Spinal cord (tissue), 10 donors: ENCODE data around the gene KCND2. TPM values are rescaled to one million over a fixed set of nuclear protein-coding genes. Genes with fewer than 3 reads are reported as not detected.
A peak's percentile ranks its signal among the peaks of the same experiment; 100 is the strongest.

ENCODE experiments used
- DNase-seq, 6 donors: peaks; one replicate each; pipeline versions ENCODE4 v3.0.0 to v3.0.0-alpha.2; 2013 to 2015; ENCODE audit warnings: low spot score in 6 of 6, low read depth in 4 of 6
- H3K27ac ChIP-seq: one replicate; pipeline ENCODE4 v1.5.1; 2013; ENCODE audit warnings: low read depth, low read length, control low read depth
- H3K27me3 ChIP-seq: one replicate; pipeline ENCODE4 v1.6.1; 2013; ENCODE audit warnings: low read length; ENCODE audit not compliant: control insufficient read depth, insufficient read depth
- H3K36me3 ChIP-seq: one replicate; pipeline ENCODE4 v1.6.1; 2013; ENCODE audit warnings: low read length; ENCODE audit not compliant: control insufficient read depth, insufficient read depth
- H3K4me1 ChIP-seq: one replicate; pipeline ENCODE4 v1.6.1; 2013; ENCODE audit warnings: low read length; ENCODE audit not compliant: control insufficient read depth, insufficient read depth
- H3K4me3 ChIP-seq: one replicate; pipeline ENCODE4 v1.5.1; 2013; ENCODE audit warnings: low read depth, low read length, control low read depth
- H3K9me3 ChIP-seq: one replicate; pipeline ENCODE4 v1.6.1; 2013; ENCODE audit warnings: low read length; ENCODE audit not compliant: control insufficient read depth, insufficient read depth
- WGBS: methylation state at CpG from one replicate; pipeline ENCODE4 v1.1.5; 2013; ENCODE audit warnings: missing lambda C conversion rate; ENCODE audit not compliant: insufficient coverage; 5-methylcytosine and 5-hydroxymethylcytosine counted together
- polyA plus RNA-seq, 2 donors: library from polyadenylated mRNA; unstranded; fragments of 120-200 nt; gene quantifications; one replicate each; pipeline ENCODE4 v1.2.1, GENCODE V29; 2013; ENCODE audit not compliant: insufficient read length in 2 of 2
- small RNA-seq: library from RNA; depleted of rRNA; stranded (forward); fragments of <200 nt; gene quantifications from one replicate; pipeline ENCODE3, GENCODE V24; 2014; ENCODE audit warnings: low replicate concordance
- total RNA-seq, 2 donors: library from RNA; depleted of rRNA in 1 of 2; stranded (reverse); fragments of 120-200 nt in 1 of 2; fragments of >200 nt in 1 of 2; gene quantifications; one replicate each; pipeline versions ENCODE4 v1.2.3 to v1.2.4, GENCODE V29; 2013 to 2014
- donor health status: healthy.

The KCND2 gene
- total and polyA plus RNA-seq, 4 donors: 25.2 to 86.4 (median 63.4) TPM

- WGBS: 15% methylated on average over 1 of the region's 1 CpG
- DNase-seq: peak in 2 of 6 donors; percentile 28 to 64
- Histone ChIP-seq H3K4me1 (no peaks in the 10 kb centered on the region), H3K9me3 (no peaks in the 10 kb centered on the region), H3K4me3 (no peak overlapping the region), H3K27ac (no peak overlapping the region), H3K27me3 (no peaks in the 10 kb centered on the region), H3K36me3 (no peaks in the 10 kb centered on the region)
Observed at GRCh38 chr7:120785095-120785494, 512.1 kb downstream of the KCND2 start.

DNA sequence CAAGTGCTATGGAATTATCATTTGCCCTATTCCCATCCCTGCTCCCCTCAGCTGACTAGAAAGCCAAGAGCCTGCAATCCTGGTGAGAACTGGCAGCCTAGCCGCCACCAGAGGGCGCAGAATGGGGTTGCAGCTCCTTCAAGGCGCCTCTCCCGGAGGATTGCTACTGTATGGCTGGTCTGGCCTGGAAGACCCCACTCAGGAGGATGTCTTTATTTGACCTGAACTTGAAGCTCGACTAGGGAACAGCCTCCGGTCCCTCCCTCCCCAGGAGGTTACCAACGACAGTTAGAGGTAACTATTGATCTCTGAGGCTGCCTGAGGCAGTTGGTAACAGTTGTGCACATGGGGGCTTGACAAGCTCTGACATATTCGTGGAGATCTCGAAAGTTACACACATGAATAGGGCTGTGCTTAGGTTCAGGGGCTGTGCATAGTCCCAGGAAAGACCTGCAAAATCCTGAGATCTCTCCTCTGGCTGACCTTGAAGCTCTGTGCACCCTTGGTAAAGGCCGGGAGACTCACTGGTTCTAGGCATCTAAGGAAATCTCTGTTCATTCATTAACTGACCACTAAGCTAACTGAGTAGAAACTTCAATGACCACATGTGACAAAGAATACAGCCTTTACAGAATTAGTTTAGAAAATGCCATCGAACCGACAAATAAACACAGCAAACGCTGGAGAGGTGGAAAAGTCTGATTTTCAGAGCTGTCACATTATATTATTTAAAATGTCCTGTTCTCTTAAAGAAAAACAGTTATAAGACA lies 519.3 kb downstream of the KCND2 start:
- Histone ChIP-seq H3K4me3 (no peak overlapping the region), H3K27me3 (no peaks in the 10 kb centered on the region), H3K36me3 (no peaks in the 10 kb centered on the region), H3K27ac (no peak overlapping the region), H3K4me1 (no peaks in the 10 kb centered on the region), H3K9me3 (no peaks in the 10 kb centered on the region)
- DNase-seq: peak in 4 of 6 donors; percentile 13 to 82 (median 51)
- WGBS: 35% methylated on average over 7 of the region's 13 CpGs

GRCh38 chr7:120792861-120793130 lies 519.8 kb downstream of the KCND2 start:
- no peak for DNase-seq
- 75% methylated on average over 1 of the region's 2 CpGs for WGBS

GRCh38 chr7:120793213-120793936 lies 520.4 kb downstream of the KCND2 start:
- no peaks in the 10 kb centered on the region for H3K27me3 ChIP-seq
- H3K27ac ChIP-seq: no peak overlapping the region
- WGBS: 83% methylated on average over 1 of the region's 3 CpGs
- H3K36me3 ChIP-seq: no peaks in the 10 kb centered on the region
- no peaks in the 10 kb centered on the region for H3K9me3 ChIP-seq
- no peak overlapping the region for H3K4me3 ChIP-seq
- no peak for DNase-seq
- H3K4me1 ChIP-seq: no peaks in the 10 kb centered on the region

More at GRCh38 chr7:120792861-120793130, 519.8 kb downstream of the KCND2 start:
- no peak overlapping the region for H3K4me3 ChIP-seq
- H3K9me3 ChIP-seq: no peaks in the 10 kb centered on the region
- no peaks in the 10 kb centered on the region for H3K36me3 ChIP-seq
- H3K27me3 ChIP-seq: no peaks in the 10 kb centered on the region
- no peaks in the 10 kb centered on the region for H3K4me1 ChIP-seq
- no peak overlapping the region for H3K27ac ChIP-seq

DNA sequence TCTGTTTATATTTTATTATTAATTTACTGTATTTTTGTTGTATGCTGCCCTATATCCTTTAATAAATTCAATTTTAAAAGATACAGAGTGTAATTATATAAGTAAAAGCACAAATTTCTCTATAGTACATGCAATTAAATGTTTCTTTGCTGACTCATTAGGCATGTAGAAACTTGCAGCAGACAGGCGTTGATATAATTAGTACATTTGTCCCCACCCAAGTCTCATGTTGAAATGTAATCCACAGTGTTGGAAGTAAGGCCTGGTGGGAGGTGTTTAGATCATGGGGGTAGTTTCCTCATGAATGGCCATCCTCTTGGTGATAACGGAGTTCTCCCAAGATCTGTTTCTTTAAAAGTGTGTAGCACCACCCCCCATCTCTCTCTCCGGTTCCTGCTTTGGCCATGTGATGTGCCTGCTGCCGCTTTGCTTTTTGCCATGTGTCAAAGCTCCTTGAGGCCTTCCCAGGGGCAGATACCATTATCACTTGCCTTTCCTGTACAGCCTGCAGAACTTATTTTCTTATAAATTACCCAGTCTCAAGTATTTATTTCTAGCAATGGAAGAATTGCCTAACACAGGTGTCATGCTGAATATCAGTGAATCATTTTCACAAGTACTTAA lies 521.2 kb downstream of the KCND2 start:
- no peaks in the 10 kb centered on the region for H3K36me3 ChIP-seq
- no peak overlapping the region for H3K27ac ChIP-seq
- H3K9me3 ChIP-seq: no peaks in the 10 kb centered on the region
- no peaks in the 10 kb centered on the region for H3K27me3 ChIP-seq
- 69% methylated on average over 3 of the region's 4 CpGs for WGBS
- no peaks in the 10 kb centered on the region for H3K4me1 ChIP-seq
- DNase-seq: no peak
- no peak overlapping the region for H3K4me3 ChIP-seq

DNA sequence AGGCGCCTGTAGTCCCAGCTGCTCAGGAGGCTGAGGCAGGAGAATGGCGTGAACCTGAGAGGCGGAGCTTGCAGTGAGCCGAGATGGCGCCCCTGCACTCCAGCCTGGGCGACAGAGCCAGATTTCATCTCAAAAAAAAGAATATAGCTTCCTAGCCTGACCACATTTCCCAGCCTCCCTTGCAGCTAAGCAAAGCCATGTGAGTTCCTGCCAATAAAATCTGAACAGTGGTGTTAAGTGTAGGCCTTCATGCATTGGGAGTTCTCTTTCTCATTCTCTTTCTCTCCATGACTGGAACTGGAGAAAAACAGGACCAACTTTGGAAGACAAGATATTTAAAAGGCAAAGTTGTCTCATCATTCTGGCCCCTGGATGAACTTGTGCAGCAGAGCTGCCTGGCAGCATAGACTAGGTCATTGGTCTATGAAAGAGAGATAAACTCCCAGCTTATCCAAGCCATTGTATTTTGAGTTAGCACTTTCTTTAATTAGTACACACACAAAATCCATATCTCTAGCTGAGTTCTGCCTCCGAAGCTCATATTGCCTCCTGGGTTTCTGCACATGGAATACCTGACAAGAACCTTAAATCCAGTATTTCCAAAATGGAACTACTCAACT lies 524.2 kb downstream of the KCND2 start:
- Histone ChIP-seq H3K27me3 (no peaks in the 10 kb centered on the region), H3K9me3 (no peaks in the 10 kb centered on the region), H3K27ac (no peak overlapping the region), H3K36me3 (no peaks in the 10 kb centered on the region), H3K4me3 (no peak overlapping the region), H3K4me1 (no peaks in the 10 kb centered on the region)
- 95% methylated on average over 6 of the region's 7 CpGs for WGBS
- no peak for DNase-seq

DNA sequence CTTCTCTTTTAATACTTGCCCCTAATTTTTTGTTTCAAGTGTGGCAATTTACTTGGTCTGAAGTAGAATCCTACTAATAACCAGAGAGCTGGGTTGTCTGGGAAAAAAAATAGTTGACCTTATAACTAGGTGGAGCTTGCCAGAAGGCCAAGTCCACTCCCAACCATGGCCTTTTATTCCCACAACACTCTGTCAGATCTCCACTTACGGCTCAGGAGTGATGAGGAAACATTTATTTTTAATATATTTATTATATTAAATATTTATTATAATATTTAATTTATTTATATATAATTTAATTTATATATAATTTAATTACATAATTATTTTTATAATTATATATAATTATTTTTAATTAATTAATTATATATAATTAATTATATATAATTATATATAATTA lies 526.2 kb downstream of the KCND2 start:
- Histone ChIP-seq H3K27ac (no peak overlapping the region), H3K4me3 (no peak overlapping the region), H3K4me1 (no peaks in the 10 kb centered on the region), H3K27me3 (no peaks in the 10 kb centered on the region), H3K9me3 (no peaks in the 10 kb centered on the region), H3K36me3 (no peaks in the 10 kb centered on the region)
- no CpG with 5 or more reads among the region's 1 CpG for WGBS
- no peak for DNase-seq

Small RNA genes within 50 kb of the gene (small RNA-seq; reads per million reads assigned to genes)
- not detected for gene RNU6-581P
